GM20431 (cell line): ENCODE results near the gene DHX30.

Source experiments
- in situ Hi-C: fragments of 300-500 bp; cut with MseI, MboI; formaldehyde crosslinking; loops from one replicate; pipeline ENCODE4 v1.15.0; 2020; ENCODE audit warnings: low sequenced_read_pairs; ENCODE audit not compliant: unreplicated experiment

Gene DHX30

GRCh38 chr3:47849699-47850563 lies 47.0 kb downstream of the DHX30 start:
- in situ Hi-C loops: loop anchor here (25.0 kb wide), 1 partner anchor 312 kb away; no protein-coding TSS in a partner anchor

DNA sequence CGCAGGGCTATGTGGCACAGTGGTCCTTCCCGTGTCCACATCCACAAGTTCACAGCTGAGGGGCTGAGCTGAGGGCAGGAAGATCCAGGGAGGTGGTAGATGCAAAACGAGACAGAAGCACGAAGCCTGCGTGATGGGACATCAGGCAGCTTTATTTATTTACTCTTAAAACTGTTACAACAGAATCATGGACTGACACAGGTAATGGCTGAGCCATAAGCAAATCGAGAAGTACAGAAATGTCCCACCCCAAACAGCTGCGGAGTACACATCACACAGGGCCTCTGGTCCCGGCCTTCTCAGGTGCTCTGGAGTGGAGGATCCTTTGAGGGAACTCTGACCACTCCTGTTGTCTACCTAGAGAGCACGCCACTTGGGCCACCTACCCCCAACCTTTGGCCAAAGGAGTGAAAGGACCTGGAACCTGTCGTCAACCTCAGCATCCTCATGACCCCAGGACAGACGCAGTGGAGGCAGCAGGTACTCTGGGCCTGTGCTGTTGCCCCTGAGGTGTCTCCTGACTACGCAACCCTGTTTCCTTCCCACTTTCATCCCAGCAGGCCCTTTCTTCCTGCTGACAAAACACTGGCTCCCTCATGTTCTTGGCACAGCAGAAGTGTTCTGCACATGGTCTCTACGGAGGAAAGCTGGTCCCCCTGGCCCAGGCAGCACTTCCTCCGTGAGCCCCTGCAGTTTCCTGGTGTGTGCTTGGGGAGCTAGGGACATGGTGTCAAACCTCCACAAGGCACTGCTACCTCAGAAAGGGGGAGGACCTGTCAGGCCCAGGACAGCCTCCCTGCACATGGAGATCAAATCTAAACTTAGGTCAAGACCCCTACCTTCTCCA lies 47.8 kb downstream of the DHX30 start:
- in situ Hi-C loops: no loop called here

- in situ Hi-C loops: no loop called here
Observed at GRCh38 chr3:47851888-47852603, 49.1 kb downstream of the DHX30 start.

GRCh38 chr3:47852604-47853602 lies 50.0 kb downstream of the DHX30 start:
- in situ Hi-C loops: no loop called here

DNA sequence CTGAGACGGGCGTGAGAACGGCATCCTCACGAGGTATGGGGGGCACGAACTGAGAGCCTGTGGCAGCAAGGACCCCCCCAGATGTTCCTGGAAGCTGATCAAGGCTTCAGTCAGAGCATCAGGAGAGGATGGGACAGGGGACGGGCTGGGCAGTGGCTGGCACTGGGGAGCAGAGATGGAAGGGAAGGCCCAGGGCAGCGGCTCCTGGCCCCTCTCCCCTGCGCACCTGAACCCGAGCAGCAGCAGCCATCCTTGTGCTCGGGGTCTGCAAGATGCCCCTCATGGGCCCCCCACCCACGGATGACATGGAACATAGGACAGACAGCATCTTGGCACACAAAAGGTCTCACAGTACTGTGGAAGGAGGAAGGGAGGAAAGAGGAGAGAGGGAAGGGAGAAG lies 51.3 kb downstream of the DHX30 start:
- in situ Hi-C loops: no loop called here

DNA sequence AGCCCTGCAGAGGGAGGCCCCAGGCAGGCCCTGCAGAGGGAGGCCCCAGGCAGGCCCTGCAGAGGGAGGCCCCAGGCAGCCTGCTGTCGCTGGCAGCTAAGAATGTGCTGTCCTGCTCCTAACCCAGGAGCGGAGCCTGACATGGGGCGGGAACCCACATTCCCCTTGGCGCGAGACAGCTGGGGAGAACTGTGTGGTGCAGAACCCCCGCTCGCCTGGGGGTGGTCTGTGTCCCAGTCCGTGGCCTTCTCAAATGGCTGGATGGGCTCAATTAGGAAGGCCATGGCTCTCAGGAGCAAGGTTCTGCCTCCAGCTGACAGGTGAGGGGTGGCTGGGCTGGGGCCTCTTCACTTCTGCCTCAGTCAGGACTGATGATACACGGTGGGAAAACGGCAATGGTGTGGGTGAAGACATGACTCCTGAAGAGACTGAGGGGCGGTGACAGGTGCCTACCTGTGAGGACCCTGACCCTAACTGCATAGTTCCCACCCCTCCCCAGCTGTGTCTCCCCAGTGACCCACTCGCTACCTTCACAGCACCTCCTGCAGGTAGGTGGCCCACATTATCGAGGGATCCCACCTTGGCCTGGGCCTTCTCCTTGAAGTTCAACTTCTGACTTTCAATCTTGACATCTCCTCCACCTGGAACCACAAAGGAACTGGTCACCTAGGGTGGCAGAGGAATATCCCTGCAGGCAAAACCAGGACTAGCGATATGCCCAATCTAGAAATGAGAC lies 52.0 kb downstream of the DHX30 start:
- in situ Hi-C loops: no loop called here

- in situ Hi-C loops: no loop called here
Observed at GRCh38 chr3:47855461-47856383, 52.8 kb downstream of the DHX30 start.

DNA sequence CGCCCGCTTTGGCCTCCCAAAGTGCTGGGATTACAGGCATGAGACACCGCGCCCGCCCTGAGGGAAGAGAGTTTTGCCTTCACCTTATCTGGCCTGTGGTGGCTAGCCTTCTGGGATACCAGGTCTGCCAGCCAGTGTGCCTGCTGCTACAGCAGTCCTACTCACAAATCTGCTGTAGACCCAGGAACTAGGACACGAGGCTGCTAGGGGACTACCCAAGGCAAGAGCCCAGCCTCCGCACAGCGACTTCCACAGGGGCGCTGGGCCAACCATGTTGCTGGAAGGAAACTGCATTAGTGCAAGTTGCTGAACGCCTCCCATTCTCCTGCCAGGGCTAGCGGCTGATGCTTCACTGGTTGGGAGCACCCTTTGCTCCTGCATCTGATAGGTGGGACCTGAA lies 53.7 kb downstream of the DHX30 start:
- in situ Hi-C loops: no loop called here

DNA sequence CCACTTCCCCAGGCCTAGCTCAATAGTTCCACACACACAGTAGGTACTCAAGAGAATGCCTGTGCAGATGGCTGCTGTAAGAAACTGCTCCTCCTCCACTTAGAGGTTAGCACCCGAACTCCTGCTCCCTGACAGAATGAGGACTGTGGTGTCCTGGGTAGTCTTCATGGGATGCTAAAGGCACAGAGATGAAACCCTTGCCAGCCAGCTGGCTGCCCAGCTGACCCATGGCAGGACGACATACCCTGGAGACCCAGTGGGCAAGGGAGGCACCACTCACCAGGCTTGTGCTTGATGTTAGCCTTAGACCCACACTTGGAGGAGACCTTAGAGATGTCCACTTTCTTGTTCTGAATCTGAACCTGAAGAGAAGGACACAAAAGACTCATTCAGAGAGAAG lies 54.2 kb downstream of the DHX30 start:
- in situ Hi-C loops: no loop called here

DNA sequence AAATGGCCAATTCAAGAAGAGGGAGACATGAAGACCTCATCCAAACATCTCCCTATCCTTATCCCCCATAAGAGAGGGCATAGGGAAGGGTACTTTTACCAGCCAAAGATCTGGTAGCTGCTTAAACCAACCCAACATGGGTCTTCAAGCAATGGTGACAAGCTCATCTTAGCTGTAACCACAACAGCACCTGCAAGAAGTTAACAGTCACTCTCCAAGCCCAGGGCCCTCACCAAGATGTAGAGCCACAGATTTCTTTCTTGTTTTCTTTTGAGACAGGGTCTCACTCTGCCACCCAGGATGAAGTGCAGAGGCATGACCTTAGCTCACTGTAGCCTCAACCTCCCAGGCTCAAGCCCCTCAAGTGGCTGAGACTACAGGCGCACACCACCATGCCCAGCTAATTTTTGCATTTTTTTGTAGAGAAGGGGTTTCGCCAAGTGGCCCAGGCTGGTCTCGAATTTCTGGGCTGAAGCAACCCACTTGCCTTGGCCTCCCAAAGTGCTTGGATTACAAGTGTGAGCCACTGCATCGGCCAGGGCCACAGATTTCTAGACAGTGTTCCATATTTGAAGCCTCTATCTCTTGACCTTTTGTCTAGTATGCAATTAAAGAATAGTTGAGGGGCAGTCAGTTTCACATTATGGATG lies 57.1 kb downstream of the DHX30 start:
- in situ Hi-C loops: no loop called here

DNA sequence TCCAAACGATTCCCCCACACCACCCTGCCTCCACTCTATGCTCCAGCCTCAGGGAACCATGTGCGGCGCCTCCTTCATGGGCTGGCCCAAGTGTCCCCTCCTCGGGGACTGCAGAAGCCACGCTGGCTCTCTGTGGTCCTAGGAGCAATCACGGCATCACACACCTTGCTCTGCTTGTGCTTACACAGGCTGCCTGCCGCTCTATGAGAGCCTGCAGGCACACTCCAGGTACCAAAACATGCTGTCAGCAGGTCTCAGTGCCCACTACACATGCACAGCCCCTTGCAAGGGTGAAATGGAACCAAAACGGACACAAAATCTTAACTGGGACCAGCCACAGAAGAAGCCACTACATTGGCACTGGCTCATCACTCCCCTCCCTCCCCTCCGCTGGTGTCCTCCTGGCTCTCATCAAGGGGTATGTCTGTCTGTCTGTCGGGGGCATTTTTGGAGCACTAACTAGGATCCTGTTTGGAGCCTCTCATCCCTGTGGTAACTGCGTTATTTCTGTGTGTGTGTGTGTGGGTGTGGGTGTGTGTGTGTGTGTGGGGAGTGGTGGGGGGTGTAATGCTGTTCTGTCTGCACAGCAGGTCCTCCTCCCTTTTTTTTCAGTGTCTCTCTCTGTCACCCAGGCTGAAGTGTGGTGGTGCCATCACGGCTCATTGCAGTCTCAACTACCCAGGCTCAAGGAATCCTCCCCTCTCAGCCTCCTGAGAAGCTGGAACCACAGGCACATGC lies 60.6 kb downstream of the DHX30 start:
- in situ Hi-C loops: no loop called here

GRCh38 chr3:47865192-47865591 lies 62.3 kb downstream of the DHX30 start:
- in situ Hi-C loops: no loop called here

- in situ Hi-C loops: no loop called here
Observed at GRCh38 chr3:47867451-47868044, 64.6 kb downstream of the DHX30 start.

DNA sequence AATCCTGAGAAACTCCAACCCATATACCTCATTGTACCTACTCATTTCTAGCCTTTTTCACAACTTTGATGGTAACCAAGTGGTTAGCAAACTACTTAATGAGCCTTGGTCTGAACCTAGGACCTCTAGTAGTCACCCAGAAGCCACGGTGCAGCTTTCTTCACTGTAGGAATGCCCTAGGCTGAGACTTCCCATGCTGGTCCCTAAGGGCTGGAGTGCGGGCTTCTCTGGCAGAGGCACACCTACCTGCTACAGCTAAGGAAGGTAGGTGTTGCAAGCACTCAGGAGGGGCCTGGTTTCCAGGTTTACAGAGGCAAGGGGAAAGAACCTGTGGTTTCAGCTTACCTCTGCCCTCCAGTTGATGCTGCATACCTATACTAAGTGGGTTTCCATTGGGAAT lies 65.4 kb downstream of the DHX30 start:
- in situ Hi-C loops: no loop called here

- in situ Hi-C loops: no loop called here
Observed at GRCh38 chr3:47870156-47870555, 67.2 kb downstream of the DHX30 start.

DNA sequence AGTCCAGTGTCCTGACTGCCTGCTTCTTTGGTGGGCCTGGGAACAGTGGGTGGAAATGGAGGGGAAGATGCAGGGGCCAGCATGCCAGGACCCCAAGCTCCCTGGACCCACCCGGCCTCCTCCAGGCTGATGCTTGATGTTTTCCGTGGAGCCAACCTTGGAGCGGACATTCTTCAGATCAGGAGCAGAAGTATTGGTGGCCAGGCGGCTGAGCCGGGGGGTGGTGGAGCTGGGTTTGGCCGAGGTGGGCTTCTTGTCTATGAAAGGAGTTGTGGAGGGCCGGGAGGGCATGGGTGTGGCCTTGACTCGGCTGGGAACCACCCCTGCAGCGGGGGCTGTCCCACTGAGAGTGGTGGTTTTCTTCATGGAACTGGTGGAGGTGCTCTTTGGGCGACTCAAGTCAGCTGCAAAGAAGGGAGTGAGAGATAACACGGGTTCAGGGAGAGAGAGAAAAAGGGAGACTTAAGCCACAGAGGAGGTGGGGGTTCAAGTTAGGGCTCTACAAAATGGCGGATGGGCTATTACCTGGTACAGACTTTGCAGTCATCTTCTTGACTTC lies 67.8 kb downstream of the DHX30 start:
- in situ Hi-C loops: no loop called here
